Thoracic aorta (tissue), 2 donors: ENCODE data around the gene STIM2. TPM values are rescaled to one million over a fixed set of nuclear protein-coding genes. Genes with fewer than 3 reads are reported as not detected.

ENCODE experiments used
- ATAC-seq: fragments of 150-250 bp; one replicate; pipeline ENCODE4 v1.8.0; 2017; ENCODE audit warnings: low read depth; ENCODE audit not compliant: insufficient number of reproducible peaks, low FRiP score
- DNase-seq: peaks from one replicate; pipeline ENCODE4 v3.0.0-alpha.2; 2020; ENCODE audit warnings: low spot score
- H3K27ac ChIP-seq, 2 donors: fragments of 200-600 bp; sonication (generic); 1 replicate in 1 of 2; 2 replicates in 1 of 2; pipeline ENCODE4 v1.5.1; 2016; ENCODE audit warnings: mild to moderate bottlenecking in 2 of 2, moderate library complexity in 2 of 2
- H3K27me3 ChIP-seq: fragments of 200-600 bp; sonication (generic); replicated peaks from 2 replicates; pipeline ENCODE4 v1.6.0; 2016; ENCODE audit warnings: mild to moderate bottlenecking; ENCODE audit not compliant: insufficient read depth
- H3K36me3 ChIP-seq: fragments of 200-600 bp; sonication (generic); one replicate; pipeline ENCODE4 v1.5.1; 2016
- H3K4me1 ChIP-seq, 2 donors: fragments of 200-600 bp; sonication (generic); 1 replicate in 1 of 2; 2 replicates in 1 of 2; pipeline versions ENCODE4 v1.5.1 to v1.6.0; 2016; ENCODE audit warnings: low read depth in 2 of 2, mild to moderate bottlenecking in 1 of 2; ENCODE audit not compliant: control insufficient read depth in 1 of 2
- H3K4me3 ChIP-seq: fragments of 200-600 bp; sonication (generic); 2 replicates; pipeline ENCODE4 v1.5.1; 2016; ENCODE audit warnings: mild to moderate bottlenecking
- H3K9me3 ChIP-seq: fragments of 200-600 bp; sonication (generic); 2 replicates; pipeline ENCODE4 v1.5.1; 2016
- CTCF ChIP-seq: fragments of 200-600 bp; sonication (generic); IDR thresholded peaks from one replicate; pipeline ENCODE4 v1.5.1; 2019; ENCODE audit warnings: antibody characterized with exemption
- total RNA-seq, 2 donors: library from RNA; depleted of rRNA; stranded (reverse); fragments of >200 nt; gene quantifications; one replicate each; pipeline versions ENCODE4 v1.1.0 to v1.2.3, GENCODE V29; 2016

The STIM2 gene
- total RNA-seq, 2 donors from 2014 or later, result 14.3 to 53.3 TPM

DNA sequence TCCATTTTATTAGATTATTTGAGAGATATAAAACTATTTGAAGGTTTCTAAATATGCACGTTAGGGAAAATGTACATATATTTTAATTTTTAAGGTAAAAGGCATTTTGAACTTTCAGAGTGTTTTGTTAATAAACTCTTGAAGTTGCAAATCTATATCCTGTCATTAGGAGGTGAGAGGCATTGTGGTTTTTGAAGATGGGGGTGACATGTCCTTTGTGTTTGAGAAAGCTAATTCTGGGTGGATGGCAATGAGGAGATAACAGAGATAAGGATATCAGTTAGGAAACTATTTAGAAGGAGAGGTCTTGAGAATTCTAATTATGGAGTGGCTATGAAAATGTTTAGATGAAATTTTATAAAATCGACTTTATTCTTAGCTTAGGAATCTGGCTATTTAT is 6.1 kb downstream of the STIM2 start:
- H3K4me1 ChIP-seq, result peaks cover 19% of the 10 kb centered on the region in 2 donors
- H3K36me3 ChIP-seq, result no peaks in the 10 kb centered on the region
- no peak for TF ChIP-seq CTCF
- ATAC-seq (no peak), DNase-seq (no peak)
- no peaks in the 10 kb centered on the region for H3K27me3 ChIP-seq
- H3K4me3 ChIP-seq, result no peak overlapping the region
- no peaks in the 10 kb centered on the region for H3K9me3 ChIP-seq
- H3K27ac ChIP-seq, result no peak overlapping the region

DNA sequence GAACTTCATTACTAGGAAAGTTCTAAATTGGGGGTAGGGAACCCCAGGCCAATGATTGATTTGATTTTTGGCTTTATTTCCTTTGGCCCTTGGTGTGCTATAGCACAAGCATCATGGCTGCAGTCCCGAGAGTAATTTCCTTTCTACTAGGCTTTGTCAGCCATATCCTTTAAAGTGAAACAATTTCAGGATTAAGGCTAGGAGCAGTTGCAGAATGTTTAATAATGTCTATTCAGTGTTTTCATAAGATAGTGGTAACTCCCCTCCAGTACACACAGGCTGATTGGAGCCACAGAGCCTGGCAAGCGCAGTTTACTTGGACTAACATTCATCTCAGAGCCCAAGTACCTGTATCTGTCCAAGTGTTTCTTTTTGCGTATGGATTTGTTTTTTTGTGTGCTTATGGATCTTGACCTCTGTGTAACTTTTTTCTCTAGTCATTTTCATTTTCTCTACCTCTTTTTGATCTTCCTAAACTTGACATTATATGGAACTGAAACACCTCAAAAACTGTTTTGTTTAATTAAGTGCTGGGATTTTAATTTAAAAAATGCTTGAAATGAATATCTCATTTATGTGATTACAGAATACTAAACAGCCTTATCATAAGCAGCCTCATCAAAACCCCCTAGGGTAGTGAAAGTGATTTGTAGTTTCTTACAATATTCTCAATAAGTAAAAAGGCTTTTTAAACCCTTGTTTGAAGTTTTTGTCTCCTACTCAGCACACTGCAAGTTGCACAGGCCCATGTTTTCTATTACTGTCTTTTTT is 7.5 kb downstream of the STIM2 start:
- Histone ChIP-seq H3K36me3 (no peaks in the 10 kb centered on the region), H3K9me3 (no peaks in the 10 kb centered on the region), H3K27me3 (no peaks in the 10 kb centered on the region), H3K4me1 (peaks cover 8 to 11% of the 10 kb centered on the region in 2 donors), H3K27ac (peak overlapping the region in 1 of 2 donors; percentile 9), H3K4me3 (peak overlapping the region; percentile 47)
- ATAC-seq (no peak), DNase-seq (no peak)
- no peak for TF ChIP-seq CTCF

DNA sequence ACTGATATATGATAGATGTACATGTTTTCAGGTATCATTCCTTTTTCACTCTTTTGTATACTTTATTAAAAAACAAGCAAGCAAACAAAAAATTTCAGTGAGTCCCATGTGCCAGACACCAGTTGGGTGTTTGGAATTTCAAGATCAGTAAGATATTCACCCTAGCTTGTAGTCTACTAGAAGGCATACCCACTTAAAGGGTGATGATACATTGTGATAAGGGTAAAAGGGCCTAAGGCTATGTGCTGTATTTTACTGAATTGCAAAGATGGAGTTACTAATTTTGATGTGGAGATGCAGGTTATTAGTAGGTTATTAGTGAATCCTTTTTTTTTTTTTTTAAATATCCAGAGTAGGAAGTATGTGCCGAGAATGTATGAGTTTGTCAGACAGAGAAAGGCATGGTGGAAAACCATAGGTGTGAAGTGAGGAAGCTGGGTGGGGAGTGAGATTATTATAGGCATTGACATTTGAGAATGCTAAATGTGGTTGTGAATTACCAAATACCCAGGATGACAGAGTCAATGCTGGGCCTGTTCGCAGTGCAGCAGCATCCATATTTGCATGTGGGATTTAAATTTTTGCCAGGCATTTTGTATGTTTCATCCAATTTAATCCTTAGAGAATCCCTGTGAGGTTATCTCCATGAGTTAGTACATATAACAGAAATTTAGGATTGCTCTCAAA is 10.1 kb downstream of the STIM2 start:
- DNase-seq, result no peak
- Histone ChIP-seq H3K4me3 (no peak overlapping the region), H3K4me1 (peaks cover 4 to 7% of the 10 kb centered on the region in 2 donors), H3K36me3 (no peaks in the 10 kb centered on the region), H3K27me3 (no peaks in the 10 kb centered on the region), H3K9me3 (no peaks in the 10 kb centered on the region), H3K27ac (no peak overlapping the region)
- TF ChIP-seq CTCF, result no peak
- ATAC-seq, result no peak

DNA sequence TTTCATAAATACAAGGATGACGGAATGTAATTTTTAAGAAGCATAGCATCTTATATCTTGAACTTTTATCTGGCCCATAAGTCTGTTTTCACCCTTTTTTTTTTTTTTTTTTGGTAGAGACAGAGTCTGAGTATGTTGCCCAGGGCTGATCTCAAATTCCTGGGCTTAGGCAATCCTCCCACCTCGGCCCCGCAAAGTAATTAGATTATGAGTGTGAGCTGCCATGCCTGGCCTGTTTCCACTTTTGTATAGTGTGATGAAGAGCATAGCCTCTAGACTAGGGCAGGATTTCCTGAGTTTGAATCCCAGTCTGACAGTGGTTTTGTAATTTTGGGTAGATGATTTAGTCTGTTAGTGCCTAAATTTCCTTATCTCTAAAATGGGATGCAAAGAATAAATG is 11.0 kb downstream of the STIM2 start:
- Histone ChIP-seq H3K4me1 (peaks cover 4 to 7% of the 10 kb centered on the region in 2 donors), H3K27me3 (no peaks in the 10 kb centered on the region), H3K9me3 (no peaks in the 10 kb centered on the region), H3K4me3 (no peak overlapping the region), H3K27ac (no peak overlapping the region), H3K36me3 (no peaks in the 10 kb centered on the region)
- DNase-seq (no peak), ATAC-seq (no peak)
- TF ChIP-seq CTCF, result no peak

DNA sequence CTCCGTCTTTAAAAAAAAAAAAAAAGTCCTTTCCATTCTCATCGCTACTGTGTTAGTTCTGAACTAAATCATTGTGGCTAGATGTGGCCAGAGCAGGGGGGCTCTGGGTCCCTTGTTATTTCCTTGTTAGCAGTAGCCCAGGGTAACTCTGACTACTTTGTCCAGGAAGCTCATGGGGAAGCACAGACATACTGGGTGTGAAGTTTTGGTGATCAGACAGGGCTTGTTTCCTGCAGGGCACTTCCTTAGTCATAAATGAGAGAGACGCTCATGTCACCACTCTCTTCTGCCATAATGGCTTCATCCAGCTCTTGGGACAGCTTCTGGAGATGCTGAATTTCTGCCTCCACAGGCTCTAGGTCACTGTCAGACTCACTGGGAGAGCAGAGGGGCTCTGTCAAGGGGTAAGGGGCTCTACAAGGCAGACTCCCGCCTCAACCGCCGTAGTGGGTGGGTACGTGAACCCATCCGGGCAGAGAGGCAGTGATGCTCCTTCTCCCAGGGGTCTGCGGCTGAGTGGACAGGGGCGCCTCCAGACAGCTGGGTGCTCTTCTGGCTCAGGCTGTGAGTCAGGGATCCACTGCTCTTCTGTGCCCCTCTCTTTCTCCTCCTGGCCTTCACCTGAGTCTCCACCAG is 12.9 kb downstream of the STIM2 start:
- TF ChIP-seq CTCF, result no peak
- Histone ChIP-seq H3K4me3 (no peak overlapping the region), H3K36me3 (no peaks in the 10 kb centered on the region), H3K4me1 (no peaks in the 10 kb centered on the region), H3K9me3 (no peaks in the 10 kb centered on the region), H3K27ac (no peak overlapping the region), H3K27me3 (no peaks in the 10 kb centered on the region)
- DNase-seq (no peak), ATAC-seq (no peak)
